NCI-H524 (cell line): ENCODE measurements around the gene TGFA.

Experiments used
- DNase-seq, 2 experiments: peaks; one replicate each; lab custom pipeline; 2025; lab: John Stamatoyannopoulos, UW

TGFA gene

DNA sequence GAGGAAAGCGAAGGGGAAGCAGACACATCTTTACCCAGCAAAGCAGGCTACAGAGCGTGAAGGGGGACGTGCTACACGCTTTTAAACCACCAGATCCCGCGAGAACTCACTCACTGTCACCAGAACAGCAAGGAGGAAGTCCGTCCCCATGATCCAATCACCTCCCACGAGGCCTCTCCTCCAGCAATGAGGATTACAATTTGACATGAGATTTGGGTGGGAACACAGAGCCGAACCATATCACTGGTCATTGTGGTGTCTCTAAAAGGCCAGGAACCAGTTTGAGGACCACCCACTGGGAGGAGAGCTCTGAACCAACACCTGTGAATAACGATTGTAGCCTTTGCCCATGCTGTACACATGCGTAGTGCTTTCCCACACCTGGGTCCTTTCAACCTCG lies 135.1 kb downstream of the TGFA start:
- no peak for DNase-seq

DNA sequence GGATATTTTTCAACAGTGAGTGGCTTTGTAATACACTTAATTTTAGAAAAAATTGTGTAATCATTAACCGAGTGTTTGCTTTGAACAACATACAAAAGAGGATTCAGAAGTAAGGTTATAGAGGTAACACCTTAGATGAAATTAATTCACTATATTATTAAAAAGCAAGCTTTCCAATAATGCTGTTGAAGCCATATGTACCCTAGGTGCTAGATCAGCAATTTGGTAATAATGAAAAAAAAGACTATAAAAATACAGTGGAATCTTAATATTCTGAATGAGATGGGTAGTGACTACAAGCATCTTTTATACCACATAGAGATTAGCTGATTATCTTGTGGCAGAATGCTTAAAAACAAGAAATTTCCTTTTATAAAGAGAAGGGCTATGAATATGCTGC lies 136.6 kb downstream of the TGFA start:
- DNase-seq = no peak

- DNase-seq = no peak
These were observed 141.1 kb downstream of the TGFA start for GRCh38 chr2:70412294-70413070.

GRCh38 chr2:70411483-70412125 lies 142.0 kb downstream of the TGFA start:
- no peak for DNase-seq

DNA sequence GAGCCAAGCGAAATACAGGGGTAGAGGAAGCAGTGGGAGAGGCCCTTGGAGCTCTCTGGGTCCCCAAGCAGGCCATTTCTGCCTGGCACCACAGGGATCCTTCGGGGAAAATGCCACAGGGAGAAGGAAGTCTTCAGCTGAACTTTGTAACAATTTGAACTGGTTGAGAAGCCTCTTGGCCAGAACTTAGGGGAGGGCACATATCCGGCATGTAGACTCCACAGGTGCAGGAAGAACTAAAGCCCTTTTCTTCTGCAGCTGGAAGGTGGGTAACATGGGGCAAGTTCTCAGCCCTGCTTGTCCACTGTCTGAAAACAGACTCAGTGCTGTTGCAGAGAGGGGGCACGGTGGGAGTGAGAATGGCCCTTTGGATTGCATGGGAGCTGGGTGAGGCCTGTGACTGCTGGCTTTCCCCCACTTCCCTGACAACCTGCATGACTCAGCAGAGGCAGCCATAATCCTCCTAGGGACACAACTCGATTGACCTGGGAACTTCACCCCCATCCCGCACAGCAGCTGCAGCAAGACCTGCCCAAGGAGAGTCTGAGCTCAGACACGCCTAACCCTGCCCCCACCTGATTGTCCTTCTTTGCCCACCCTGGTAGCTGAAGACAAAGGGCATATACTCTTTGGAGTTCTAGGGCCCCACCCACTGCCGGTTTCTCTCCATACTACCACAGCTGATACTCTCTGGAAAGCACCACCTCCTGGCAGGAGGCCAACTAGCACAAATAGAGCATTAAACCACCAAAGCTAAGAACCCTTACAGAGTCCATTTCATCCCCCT lies 150.2 kb downstream of the TGFA start:
- peak in 1 of 2 experiments; percentile 16 for DNase-seq

DNA sequence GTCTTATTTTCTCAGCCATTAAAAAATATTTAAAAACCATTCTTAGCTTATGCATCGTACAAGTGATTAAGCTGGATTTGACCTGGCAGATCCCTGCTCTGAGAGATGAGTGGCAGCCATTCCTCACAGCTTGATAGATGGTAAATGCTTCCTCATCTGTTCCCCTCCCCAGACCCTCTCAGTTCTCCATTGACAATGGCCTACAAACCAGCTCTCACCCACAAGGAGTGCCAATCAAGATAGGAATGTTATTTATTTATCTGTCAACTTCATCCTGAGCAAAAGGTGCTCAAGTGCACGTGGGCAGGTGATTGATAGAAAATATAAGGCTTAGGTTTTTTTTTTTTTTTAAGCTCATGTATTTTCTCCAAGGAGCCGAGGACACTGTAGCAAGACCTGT lies 153.1 kb downstream of the TGFA start:
- no peak for DNase-seq

GRCh38 chr2:70399046-70399445 lies 154.6 kb downstream of the TGFA start:
- no peak for DNase-seq
